GM12878 (cell line): ENCODE measurements around the gene NPL. TPM values are rescaled to one million over a fixed set of nuclear protein-coding genes. Genes with fewer than 3 reads are reported as not detected.

Experiments
- CHD1 ChIP-seq: IDR thresholded peaks from 2 replicates; pipeline ENCODE4 v1.6.1; 2012; ENCODE audit warnings: low read depth, low read length, improper control_type of control experiment
- NFYB ChIP-seq: IDR thresholded peaks from 2 replicates; pipeline ENCODE4 v1.6.1; 2011; ENCODE audit warnings: low read depth, mild to moderate bottlenecking, low read length, improper control_type of control experiment, moderate library complexity; ENCODE audit not compliant: insufficient read depth
- NR2C1 ChIP-seq: fragments of 450-650 bp; IDR thresholded peaks from 2 replicates; pipeline ENCODE4 v1.6.1; 2017; ENCODE audit warnings: antibody characterized with exemption, mild to moderate bottlenecking, moderate library complexity
- PRDM15 ChIP-seq: fragments of 450-650 bp; formaldehyde crosslinking; IDR thresholded peaks from 2 replicates; pipeline ENCODE4 v1.4.0; 2020; ENCODE audit warnings: mild to moderate bottlenecking, moderate library complexity
- RELB ChIP-seq: fragments of 450-650 bp; IDR thresholded peaks from 2 replicates; pipeline ENCODE4 v1.6.1; 2017; ENCODE audit warnings: low read depth, mild to moderate bottlenecking, moderate library complexity
- ZBTB4 ChIP-seq: fragments of 450-650 bp; formaldehyde crosslinking; IDR thresholded peaks from 2 replicates; pipeline ENCODE4 v1.4.0; 2022; ENCODE audit warnings: mild to moderate bottlenecking, moderate library complexity
- polyA plus RNA-seq, 11 experiments: library from polyadenylated mRNA; depleted of rRNA in 4 of 11; unstranded in 6 of 11; stranded (reverse) in 5 of 11; fragments of >200 nt; fragmentation: Nextera tagmentation in 4 of 11; fragmentation: Illumina TruSeq in 1 of 11; extraction: Ambion mirVana in 4 of 11; extraction: Trizol in 1 of 11; gene quantifications; 1 replicate in 1 of 11; 2 replicates in 10 of 11; pipeline versions ENCODE4 v1.2.1 to v1.2.3, GENCODE V29; 2011 to 2016; ENCODE audit warnings: inconsistent platforms in 2 of 11, missing spikeins in 2 of 11, low read depth in 1 of 11
- total RNA-seq, 4 experiments: library from RNA; depleted of rRNA in 3 of 4; stranded (reverse); fragments of >200 nt in 3 of 4; fragmentation: Illumina TruSeq in 1 of 4; extraction: Trizol in 1 of 4; gene quantifications; 2 replicates each; pipeline versions ENCODE4 v1.2.1 to v1.2.3, GENCODE V29; 2013 to 2021

Gene NPL
- total and polyA plus RNA-seq, 10 of the 15 experiments (the other 5 are each of a cell fraction or from before 2014, with no cell fraction given): 5.3 to 19.2 (median 10.0) TPM

DNA sequence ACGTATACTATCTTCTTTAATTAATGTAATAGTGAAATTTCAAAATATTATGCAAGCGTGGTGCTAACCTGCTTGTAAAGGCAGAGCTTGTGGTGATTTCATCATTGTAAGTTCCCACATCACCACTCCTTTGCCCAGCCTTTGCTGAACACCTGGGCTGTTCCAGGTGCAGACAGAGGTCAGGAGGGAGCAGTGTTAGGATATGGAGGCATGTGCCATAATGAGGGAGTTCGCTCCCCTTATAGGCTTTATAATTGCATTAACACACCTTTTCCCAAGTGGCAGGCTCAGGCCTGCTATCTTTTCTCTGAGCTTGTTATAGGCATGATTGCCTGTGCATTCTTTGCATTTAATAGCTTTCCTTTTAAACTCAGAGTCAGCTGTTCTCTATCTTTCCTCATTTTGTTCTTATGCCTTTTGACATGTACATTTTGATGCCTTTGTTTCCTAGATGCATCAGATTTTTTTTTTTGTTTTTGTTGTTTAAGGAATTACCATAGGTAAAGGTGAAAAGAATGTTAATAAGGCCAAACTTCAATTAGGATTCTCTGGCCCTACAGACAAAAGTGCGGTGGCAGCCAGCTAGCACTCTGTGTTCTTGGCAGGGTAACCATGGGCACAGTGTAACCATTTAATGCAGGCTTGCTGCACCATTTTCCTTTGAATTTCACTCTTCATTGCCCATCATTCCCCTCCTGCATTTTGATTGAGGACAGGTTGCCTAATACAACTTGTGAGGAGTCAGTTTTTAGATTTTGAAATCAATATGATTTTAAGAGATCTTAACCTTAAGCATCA, 12.6 kb downstream of the NPL start (continued):
- TF ChIP-seq PRDM15 (CRISPR knock-in tag): no peak
- no peak for TF ChIP-seq ZBTB4 (CRISPR knock-in tag)
- TF ChIP-seq NR2C1: no peak
- no peak for TF ChIP-seq CHD1
- TF ChIP-seq RELB: no peak
- TF ChIP-seq NFYB: no peak
